ENCODE data around the gene CHCHD6.

CHCHD6 gene

DNA sequence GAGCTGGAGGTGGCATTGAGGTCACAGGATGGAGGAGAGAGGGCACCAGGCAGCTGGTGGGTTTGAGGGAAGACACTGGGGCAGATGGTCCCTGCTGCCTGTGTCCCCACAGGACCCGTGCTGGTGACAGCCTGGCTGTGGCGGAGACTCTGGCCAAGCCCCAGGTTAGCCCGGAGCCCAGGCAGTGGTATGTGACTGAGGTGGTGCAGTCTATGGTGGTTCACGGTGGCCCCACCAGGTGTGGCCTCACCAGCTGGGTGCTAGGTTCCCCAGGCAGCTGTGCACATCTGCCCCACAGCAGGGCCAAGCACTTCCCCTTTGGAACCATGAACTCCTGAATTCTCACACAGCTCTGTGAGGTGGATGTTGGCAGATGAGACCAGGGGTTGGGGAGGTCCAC is 294.3 kb downstream of the CHCHD6 start:
- FAIRE-seq = no peak

DNA sequence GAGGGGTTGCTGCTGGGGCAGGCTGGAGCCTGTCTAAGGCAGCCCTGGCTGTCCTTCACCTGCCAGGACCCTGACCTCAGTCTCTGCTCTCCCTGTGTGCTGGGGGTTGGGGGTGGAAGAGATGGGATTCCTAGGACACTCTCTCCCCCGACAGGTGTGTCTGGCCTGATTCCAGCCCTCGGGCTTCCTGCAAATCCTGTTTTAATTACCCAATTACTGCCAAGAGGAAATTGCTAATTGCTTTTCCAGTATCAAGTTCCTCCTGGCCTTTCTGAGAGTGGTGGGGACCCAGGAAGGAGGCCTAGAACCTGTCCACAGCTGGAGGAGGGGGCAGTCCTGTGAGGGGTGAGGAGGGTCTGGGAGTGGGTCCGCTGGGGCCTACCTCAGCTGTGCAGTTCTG is 294.7 kb downstream of the CHCHD6 start:
- no peak for FAIRE-seq

DNA sequence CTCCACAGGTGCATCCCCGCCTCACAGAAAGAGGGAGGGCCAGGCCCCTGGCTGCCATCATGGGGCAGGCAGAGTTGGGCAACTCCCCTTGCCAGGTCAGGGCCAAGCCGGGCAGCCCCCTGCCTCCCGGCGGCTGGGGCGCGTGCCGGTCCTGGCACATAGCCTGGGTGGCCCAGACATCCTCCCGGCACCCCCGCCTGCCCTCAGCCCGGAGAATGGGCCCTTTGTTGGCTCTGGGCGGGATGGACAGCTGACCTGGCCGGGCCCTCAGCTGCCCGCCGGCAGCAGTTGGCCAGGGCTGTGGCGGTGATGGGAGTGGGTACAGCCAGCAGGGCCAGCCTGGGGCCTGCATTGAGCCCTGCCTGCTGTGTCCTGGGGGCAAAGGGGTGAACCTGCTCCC is 295.3 kb downstream of the CHCHD6 start:
- no peak for FAIRE-seq

DNA sequence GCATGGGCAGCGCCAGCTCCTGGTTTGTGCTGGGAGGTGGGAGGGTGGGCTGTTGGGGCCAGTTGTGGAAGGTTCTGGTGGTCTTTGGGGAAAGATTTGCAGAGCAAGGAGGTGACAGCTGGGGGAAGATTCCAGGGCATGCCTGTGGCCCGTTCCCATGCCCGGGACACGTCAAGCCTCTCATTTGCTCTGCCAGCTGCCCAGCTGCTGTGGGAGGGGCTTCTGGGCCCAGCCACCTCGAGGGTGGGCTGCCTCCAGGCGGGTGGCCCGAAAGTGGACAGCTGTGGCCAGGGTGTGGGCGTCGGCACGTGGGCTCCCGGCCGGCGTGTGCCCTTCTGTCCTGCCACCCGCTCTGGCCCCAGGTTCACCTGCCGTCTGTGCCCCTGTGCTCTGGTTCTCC is 296.1 kb downstream of the CHCHD6 start:
- no peak for FAIRE-seq

DNA sequence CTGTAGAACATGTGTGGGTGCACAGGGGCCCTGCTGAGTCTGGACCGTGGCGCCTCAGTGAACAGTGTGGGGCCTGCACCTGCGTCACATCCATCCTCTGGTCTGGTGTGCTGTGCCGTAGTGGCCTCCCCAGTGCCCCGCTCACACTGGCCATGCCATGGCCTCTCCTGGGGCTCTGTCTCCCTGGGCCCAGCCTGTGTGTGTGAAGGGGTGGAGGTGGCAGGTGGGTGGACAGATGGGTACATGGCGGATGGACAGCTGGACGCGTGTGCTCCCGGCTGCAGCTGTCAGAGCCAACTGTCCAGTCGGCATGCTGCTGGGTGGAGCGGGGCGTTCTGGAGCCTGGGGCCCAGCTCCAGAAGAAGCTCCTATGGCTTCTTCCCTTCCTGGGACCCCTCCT is 296.7 kb downstream of the CHCHD6 start:
- FAIRE-seq = no peak

- no peak for FAIRE-seq
These were observed 297.6 kb downstream of the CHCHD6 start for GRCh38 chr3:127001486-127002194.

DNA sequence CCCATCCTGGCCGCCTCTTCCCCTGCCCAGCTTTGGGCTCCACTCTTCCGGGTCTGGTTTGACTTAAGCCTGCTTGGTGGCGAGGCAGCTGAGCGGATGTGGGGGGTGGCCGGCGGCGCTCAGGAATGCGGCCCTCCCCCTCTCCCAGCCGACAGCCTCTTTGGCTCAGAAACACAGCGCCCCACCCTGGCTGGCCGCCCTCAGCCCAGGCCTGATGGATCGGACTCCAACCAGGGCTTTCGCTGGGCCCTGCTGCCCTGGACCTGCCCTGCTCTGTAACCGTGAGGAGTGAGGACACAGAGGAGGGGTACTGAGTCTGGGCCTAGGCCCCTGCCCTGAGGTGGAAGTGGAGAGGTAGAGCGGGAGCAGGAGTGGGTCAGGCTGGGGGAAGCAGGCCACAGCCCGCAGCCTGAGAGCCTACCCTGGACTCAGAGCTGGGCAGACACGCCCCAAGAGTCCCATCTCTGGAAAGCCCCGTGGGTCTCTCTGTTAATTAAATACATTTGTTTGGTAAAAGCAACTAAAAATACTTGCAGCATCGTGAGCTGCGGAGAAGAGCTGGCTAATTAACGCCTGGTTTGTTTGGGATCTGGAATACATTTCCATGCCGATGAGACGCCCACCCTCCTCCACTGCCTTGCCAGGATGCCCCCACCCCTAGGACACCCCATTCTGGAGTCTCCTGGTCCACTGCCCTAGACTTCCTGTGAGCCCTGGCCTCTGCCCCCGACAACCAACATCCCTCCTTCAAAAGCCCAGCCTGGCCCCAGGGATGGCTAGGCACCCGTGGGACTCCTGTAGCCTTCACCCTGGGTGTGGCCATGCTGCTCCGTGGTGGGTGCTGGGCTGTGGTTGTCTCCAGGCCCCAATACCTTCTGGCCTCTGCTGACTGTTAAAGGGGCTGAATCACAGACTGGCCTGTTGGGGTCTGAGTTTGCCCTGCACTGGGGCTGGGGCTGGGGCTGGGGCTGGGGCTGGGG is 298.4 kb downstream of the CHCHD6 start:
- no peak for FAIRE-seq

- no peak for FAIRE-seq
These were observed 299.1 kb downstream of the CHCHD6 start for GRCh38 chr3:127003175-127003555.

- no peak for FAIRE-seq
These were observed 299.7 kb downstream of the CHCHD6 start for GRCh38 chr3:127003601-127004280.

GRCh38 chr3:127004641-127005397 is 300.8 kb downstream of the CHCHD6 start:
- FAIRE-seq = no peak

GRCh38 chr3:127005864-127006500 is 301.9 kb downstream of the CHCHD6 start:
- FAIRE-seq = no peak

DNA sequence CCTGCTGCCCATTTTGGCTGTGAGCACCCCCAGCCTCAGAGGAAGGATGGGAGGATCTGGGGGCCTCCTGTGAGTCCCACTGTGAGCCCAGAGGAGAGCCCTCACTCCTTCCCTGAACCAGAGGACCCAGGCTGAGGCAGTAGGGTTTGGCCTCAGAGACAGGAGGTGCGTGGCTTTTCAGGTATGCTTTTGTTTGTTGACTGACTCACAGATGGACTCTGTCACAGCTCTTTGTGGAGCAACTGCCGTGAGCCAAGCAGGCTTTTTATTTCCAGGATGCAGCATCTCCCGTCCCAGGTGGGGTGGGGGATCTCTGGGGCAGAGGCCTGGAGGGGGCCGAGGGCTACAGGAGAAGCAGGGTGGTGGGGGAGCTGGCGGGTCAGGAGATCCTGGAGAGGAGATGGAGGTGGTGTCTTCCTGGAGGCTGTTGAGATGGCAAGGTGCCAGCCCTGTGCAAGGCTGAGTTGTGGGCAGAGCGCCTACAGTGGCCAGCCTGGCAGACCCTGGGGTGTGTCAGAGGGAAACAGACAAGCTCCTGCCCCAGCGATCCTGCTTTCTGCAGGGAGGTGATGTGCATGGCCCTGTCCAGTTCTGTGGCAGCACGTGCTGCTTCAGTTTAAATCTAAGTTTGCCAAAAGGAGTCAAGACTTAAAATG is 302.9 kb downstream of the CHCHD6 start:
- no peak for FAIRE-seq

- FAIRE-seq = no peak
These were observed 304.2 kb downstream of the CHCHD6 start for GRCh38 chr3:127008236-127008635.

GRCh38 chr3:127009531-127009930 is 305.5 kb downstream of the CHCHD6 start:
- no peak for FAIRE-seq

Measured in colon (tissue), 2 donors.